Right lobe of liver (tissue), 4 donors: Measurements from ENCODE around the gene SOBP.

Experiments
- CTCF ChIP-seq, 4 donors: fragments of 200-600 bp in 3 of 4; fragments of 450-650 bp in 1 of 4; IDR thresholded peaks; one replicate each; pipeline versions ENCODE4 v1.5.1 to v1.8.0; 2016 to 2022; ENCODE audit warnings: antibody characterized with exemption in 4 of 4, mild to moderate bottlenecking in 2 of 4
- POLR2A ChIP-seq: fragments of 450-650 bp; IDR thresholded peaks from one replicate; pipeline ENCODE4 v1.6.1; 2017; ENCODE audit warnings: antibody characterized with exemption, mild to moderate bottlenecking
- donor health status: DM: no; HTN: no; CAD: no.
- donor health status: DM: no; HTN: no; CAD: no.
- donor health status: DM: no; HTN: yes; CAD: no.

GRCh38 chr6:107690643-107691061 lies 200.7 kb downstream of the SOBP start:
- TF ChIP-seq POLR2A (no peak), CTCF (IDR thresholded peaks at IDR 0.05) (no peak)
